Keratinocyte (primary cell): ENCODE measurements around the gene VPS35L. TPM values are rescaled to one million over a fixed set of nuclear protein-coding genes. Genes with fewer than 3 reads are reported as not detected.

Source experiments
- DNase-seq: peaks from one replicate; pipeline ENCODE4 v3.0.0-alpha.2; 2011; ENCODE audit warnings: low read depth, missing footprints, low spot score
- FAIRE-seq: peaks from 2 replicates; lab custom pipeline; 2011; peaks lifted over from hg19 to GRCh38; lab: Jason Lieb, UNC
- H2AFZ ChIP-seq: 2 replicates; pipeline ENCODE4 v1.6.0; 2012; ENCODE audit warnings: low read length, control low read depth, inconsistent platforms; ENCODE audit not compliant: control insufficient read depth
- H3K27ac ChIP-seq: 2 replicates; pipeline ENCODE4 v1.5.1; 2011; ENCODE audit warnings: low read length; ENCODE audit not compliant: control insufficient read depth, insufficient read depth
- H3K27me3 ChIP-seq: 3 replicates; pipeline ENCODE4 v1.6.0; 2011; ENCODE audit warnings: low read length; ENCODE audit not compliant: control insufficient read depth, insufficient read depth; ENCODE audit errors: extremely low read depth
- H3K36me3 ChIP-seq, 2 experiments: 2 replicates in 1 of 2; 3 replicates in 1 of 2; pipeline ENCODE4 v1.5.1; 2011; ENCODE audit warnings: low read length in 2 of 2, mild to moderate bottlenecking in 1 of 2; ENCODE audit not compliant: control insufficient read depth in 2 of 2, insufficient read depth in 2 of 2; ENCODE audit errors: extremely low read depth in 1 of 2
- H3K4me1 ChIP-seq: 3 replicates; pipeline ENCODE4 v1.5.1; 2011; ENCODE audit warnings: low read length; ENCODE audit not compliant: control insufficient read depth, insufficient read depth; ENCODE audit errors: extremely low read depth
- H3K4me2 ChIP-seq: 3 replicates; pipeline ENCODE4 v1.6.0; 2011; ENCODE audit warnings: low read depth, low read length; ENCODE audit not compliant: control insufficient read depth, insufficient read depth; ENCODE audit errors: extremely low read depth
- H3K4me3 ChIP-seq, 3 experiments: fragments of 200-600 bp in 1 of 3; sonication (generic) in 1 of 3; 2 replicates in 2 of 3; 3 replicates in 1 of 3; pipeline ENCODE4 v1.5.1; 2011 to 2016; ENCODE audit warnings: low read length in 3 of 3, mild to moderate bottlenecking in 3 of 3, control low read depth in 2 of 3, inconsistent platforms in 1 of 3, low read depth in 1 of 3, mixed read lengths in 1 of 3, mixed run types in 1 of 3, moderate library complexity in 1 of 3; ENCODE audit not compliant: control insufficient read depth in 2 of 3, insufficient read depth in 2 of 3; ENCODE audit errors: extremely low read depth in 1 of 3
- H3K79me2 ChIP-seq: 2 replicates; pipeline ENCODE4 v1.6.0; 2012; ENCODE audit warnings: low read length; ENCODE audit not compliant: control insufficient read depth, insufficient read depth
- H3K9ac ChIP-seq: 3 replicates; pipeline ENCODE4 v1.6.0; 2011; ENCODE audit warnings: low read length; ENCODE audit not compliant: control insufficient read depth, insufficient read depth; ENCODE audit errors: extremely low read depth
- H3K9me1 ChIP-seq: 3 replicates; pipeline ENCODE4 v1.6.0; 2011; ENCODE audit warnings: low read length; ENCODE audit not compliant: control insufficient read depth, insufficient read depth; ENCODE audit errors: extremely low read depth
- H3K9me3 ChIP-seq: 2 replicates; pipeline ENCODE4 v1.5.1; 2012; ENCODE audit warnings: low read depth, low read length; ENCODE audit not compliant: control insufficient read depth
- H4K20me1 ChIP-seq: 3 replicates; pipeline ENCODE4 v1.6.0; 2011; ENCODE audit warnings: low read length; ENCODE audit not compliant: control insufficient read depth, insufficient read depth; ENCODE audit errors: extremely low read depth
- EZH2 ChIP-seq: IDR thresholded peaks from one replicate; pipeline ENCODE4 v1.6.1; 2012; ENCODE audit warnings: inconsistent platforms, mild to moderate bottlenecking, low read length, moderate library complexity
- dilution Hi-C: fragments of 300-500 bp; cut with MboI; formaldehyde crosslinking; loops from one replicate; pipeline ENCODE4 v1.7.0; 2020; ENCODE audit warnings: low sequenced_read_pairs; ENCODE audit not compliant: extremely low pct_ligation_motif_present
- polyA plus RNA-seq, 5 experiments: library from polyadenylated mRNA; depleted of rRNA in 3 of 5; stranded (reverse) in 3 of 5; stranded (forward) in 1 of 5; unstranded in 1 of 5; fragments of >200 nt; gene quantifications; 1 replicate in 1 of 5; 2 replicates in 3 of 5; 3 replicates in 1 of 5; pipeline versions ENCODE4 v1.2.1 to v1.2.3, GENCODE V29; 2011 to 2012; ENCODE audit warnings: missing spikeins in 2 of 5, low read depth in 1 of 5, low replicate concordance in 1 of 5
- TF ChIP-seq, protein P1 (sequence below), 3 experiments: IDR thresholded peaks in 1 of 3; conservative IDR thresholded peaks in 1 of 3; optimal IDR thresholded peaks in 1 of 3; 2 replicates in 2 of 3; 3 replicates in 1 of 3; pipeline versions ENCODE3 to v1.5.1; 2011; ENCODE audit warnings: low read length in 3 of 3, mild to moderate bottlenecking in 3 of 3, moderate library complexity in 2 of 3, control low read depth in 1 of 3, inconsistent platforms in 1 of 3; ENCODE audit not compliant: insufficient read depth in 2 of 3; ENCODE audit errors: extremely low read depth in 1 of 3

VPS35L gene
- polyA plus RNA-seq, 1 donor (not counting 4 experiments of a cell fraction or from before 2014, with no cell fraction given), result 22.1 TPM

DNA sequence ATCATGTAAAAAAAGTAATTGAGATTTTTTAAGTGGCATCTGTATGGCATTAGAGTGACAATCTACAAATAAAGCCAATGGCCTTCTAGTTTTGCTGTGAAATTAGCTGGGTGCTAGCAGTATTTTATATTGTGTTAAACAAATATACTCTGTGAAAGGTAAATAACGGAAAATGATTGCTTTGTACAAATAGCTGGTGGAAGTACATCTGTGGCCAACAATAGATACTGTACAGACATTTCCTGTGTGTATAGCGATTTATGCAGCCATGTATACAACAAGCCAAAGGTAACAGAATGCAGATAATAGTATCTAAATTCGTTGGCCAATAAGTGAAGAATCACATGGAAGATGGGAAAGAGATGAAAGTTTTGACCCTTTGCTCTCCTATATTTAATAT is 189.2 kb downstream of the VPS35L start:
- no peaks in the 10 kb centered on the region for H4K20me1 ChIP-seq
- H3K9me3 ChIP-seq, result no peaks in the 10 kb centered on the region
- H3K27ac ChIP-seq, result no peak overlapping the region
- FAIRE-seq (no peak), DNase-seq (no peak)
- H3K4me3 ChIP-seq, result no peak overlapping the region
- H3K27me3 ChIP-seq, result no peaks in the 10 kb centered on the region
- H2AFZ ChIP-seq, result no peak overlapping the region
- no peaks in the 10 kb centered on the region for H3K9me1 ChIP-seq
- no peaks in the 10 kb centered on the region for H3K4me1 ChIP-seq
- no peak overlapping the region for H3K4me2 ChIP-seq
- dilution Hi-C loops, result no loop called here
- TF ChIP-seq EZH2, result no peak
- TF ChIP-seq, protein P1, sequence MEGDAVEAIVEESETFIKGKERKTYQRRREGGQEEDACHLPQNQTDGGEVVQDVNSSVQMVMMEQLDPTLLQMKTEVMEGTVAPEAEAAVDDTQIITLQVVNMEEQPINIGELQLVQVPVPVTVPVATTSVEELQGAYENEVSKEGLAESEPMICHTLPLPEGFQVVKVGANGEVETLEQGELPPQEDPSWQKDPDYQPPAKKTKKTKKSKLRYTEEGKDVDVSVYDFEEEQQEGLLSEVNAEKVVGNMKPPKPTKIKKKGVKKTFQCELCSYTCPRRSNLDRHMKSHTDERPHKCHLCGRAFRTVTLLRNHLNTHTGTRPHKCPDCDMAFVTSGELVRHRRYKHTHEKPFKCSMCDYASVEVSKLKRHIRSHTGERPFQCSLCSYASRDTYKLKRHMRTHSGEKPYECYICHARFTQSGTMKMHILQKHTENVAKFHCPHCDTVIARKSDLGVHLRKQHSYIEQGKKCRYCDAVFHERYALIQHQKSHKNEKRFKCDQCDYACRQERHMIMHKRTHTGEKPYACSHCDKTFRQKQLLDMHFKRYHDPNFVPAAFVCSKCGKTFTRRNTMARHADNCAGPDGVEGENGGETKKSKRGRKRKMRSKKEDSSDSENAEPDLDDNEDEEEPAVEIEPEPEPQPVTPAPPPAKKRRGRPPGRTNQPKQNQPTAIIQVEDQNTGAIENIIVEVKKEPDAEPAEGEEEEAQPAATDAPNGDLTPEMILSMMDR (optimal IDR thresholded peaks at IDR 0.05 in 1 of 3, IDR thresholded peaks at IDR 0.05 in 1 of 3, conservative IDR thresholded peaks at IDR 0.05 in 1 of 3; ENCODE audit: extremely low read depth in 1 of 3, insufficient read depth in 2 of 3, low read length in 3 of 3), result no peak
- no peaks in the 10 kb centered on the region for H3K79me2 ChIP-seq
- no peaks in the 10 kb centered on the region for H3K36me3 ChIP-seq
- no peak overlapping the region for H3K9ac ChIP-seq

DNA sequence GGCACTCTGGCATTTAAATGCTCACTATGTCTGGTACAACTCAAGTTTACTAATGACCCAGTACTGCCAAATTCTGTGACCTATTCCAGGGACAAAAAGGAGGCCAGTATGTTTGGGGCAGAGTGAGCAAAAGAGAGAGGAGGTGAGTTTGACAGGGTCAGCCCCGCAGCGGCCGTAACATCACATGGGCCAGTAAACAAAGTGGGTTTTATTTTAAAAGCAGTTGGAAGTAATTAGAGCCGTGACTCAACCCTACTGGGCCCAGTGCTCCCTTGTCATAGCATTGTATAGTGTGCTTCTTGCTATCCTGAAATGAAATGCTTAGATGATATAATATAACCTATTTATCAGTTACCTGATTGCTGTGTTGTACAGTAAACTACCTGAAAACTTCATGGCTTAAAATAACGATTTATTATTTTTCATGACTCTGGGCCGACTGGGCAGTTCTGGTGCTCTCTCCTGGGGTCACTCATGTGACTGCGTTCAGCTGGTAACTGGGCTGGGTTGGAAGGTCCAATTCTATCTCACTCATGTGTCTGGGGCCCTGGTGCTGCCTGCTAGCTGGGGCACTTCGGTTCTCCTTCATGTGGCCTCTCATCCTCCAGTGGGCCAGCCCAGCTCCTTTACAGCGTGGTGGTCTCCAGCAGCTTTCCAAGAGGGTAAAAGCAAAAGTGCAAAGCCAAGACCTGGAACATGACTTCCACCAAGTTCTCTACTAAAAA is 189.9 kb downstream of the VPS35L start:
- H3K27me3 ChIP-seq, result no peaks in the 10 kb centered on the region
- no peaks in the 10 kb centered on the region for H3K9me1 ChIP-seq
- no peak overlapping the region for H3K27ac ChIP-seq
- dilution Hi-C loops, result no loop called here
- H2AFZ ChIP-seq, result no peak overlapping the region
- H3K9ac ChIP-seq, result no peak overlapping the region
- H3K79me2 ChIP-seq, result no peaks in the 10 kb centered on the region
- H3K4me2 ChIP-seq, result no peak overlapping the region
- no peaks in the 10 kb centered on the region for H3K36me3 ChIP-seq
- no peaks in the 10 kb centered on the region for H3K9me3 ChIP-seq
- no peaks in the 10 kb centered on the region for H4K20me1 ChIP-seq
- FAIRE-seq, result no peak
- H3K4me1 ChIP-seq, result no peaks in the 10 kb centered on the region
- no peak overlapping the region for H3K4me3 ChIP-seq
- DNase-seq, result no peak
- TF ChIP-seq, protein P1 (optimal IDR thresholded peaks at IDR 0.05 in 1 of 3, IDR thresholded peaks at IDR 0.05 in 1 of 3, conservative IDR thresholded peaks at IDR 0.05 in 1 of 3; ENCODE audit: extremely low read depth in 1 of 3, insufficient read depth in 2 of 3, low read length in 3 of 3), result no peak
